ENCODE data around the gene SIX5. TPM values are rescaled to one million over a fixed set of nuclear protein-coding genes. Genes with fewer than 3 reads are reported as not detected.

SIX5 gene
- 1 to 10 TPM; 1.0 to 1.2 TPM for total RNA-seq

GRCh38 chr19:45768984-45769782, at the start of gene SIX5:
TSS of gene SIX5 (minus strand) at chr19:45769252. CDS start at chr19:45768844, 408 bp downstream.

DNA sequence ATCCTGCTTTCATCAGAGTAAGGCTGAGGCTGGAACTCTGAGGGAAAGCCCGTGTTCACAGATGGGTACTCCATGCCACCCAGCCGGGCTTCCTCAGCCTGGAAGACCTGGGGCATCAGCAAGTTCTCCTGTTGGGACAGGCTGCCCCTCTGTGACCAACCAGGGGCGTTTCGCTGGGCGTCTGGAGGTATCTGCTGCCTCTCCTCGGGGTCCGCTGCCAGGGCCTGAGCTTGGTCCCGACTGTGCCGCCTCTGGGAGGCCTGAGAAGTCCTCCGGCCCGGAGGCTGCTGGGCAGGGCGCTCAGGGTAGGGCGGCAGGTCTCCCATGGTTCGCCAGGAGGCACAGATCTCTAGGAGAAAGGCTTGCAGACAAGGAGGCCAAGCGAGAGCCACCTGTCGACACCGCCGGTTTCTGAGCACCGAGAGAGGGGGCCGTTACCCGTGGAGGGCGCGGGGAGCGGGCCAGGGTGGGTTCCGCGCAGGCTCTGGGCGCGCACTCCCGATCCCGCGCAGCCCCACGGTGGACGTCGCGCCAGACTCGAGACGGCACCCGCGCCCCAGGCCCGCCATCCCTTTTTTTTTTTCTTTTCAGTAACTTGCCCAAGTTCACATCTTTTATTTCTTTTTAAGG, 45.9 kb upstream of the SIX5 start, which contains the start of gene RSPH6A:
RSPH6A (minus strand) TSS at position 458 of the 630 bp plus-strand sequence; CDS start at position 326, 132 bp downstream.

GRCh38 chr19:45792470-45793177, 23.6 kb upstream of the SIX5 start, which contains the start of gene DMWD:
TSS of gene DMWD (minus strand) at chr19:45792845. CDS start at chr19:45792756, 89 bp downstream.

DNA sequence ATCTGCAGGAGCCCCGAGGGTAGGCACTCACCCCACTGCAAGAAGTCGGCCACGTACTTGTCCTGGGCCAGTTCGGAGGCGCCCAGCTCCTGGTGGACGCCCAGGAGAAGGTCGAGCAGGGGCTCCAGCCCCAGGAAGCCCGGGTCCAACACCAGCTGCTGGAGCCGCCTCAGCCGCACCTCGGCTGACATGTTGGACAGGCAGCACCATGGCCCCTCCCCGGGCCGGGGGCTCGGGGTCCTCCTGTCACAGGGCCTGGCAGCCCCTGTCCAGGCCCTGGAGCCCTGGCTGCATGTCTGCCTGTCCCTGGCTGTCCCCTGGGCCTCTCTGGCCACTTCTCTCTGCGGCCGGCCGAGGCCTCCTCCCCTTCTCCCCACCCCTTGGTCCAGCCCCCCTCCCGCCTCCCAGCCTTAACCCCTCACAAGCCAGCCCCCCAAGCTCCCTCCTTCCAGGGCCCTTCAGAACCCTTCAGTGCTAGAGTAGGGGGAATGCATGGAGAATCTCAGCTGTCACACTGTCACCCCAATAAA, 13.2 kb upstream of the SIX5 start, which contains the start of gene DMPK:
DMPK (minus strand) TSS at position 329 of the 530 bp plus-strand sequence; CDS start at position 191, 138 bp downstream.

DNA sequence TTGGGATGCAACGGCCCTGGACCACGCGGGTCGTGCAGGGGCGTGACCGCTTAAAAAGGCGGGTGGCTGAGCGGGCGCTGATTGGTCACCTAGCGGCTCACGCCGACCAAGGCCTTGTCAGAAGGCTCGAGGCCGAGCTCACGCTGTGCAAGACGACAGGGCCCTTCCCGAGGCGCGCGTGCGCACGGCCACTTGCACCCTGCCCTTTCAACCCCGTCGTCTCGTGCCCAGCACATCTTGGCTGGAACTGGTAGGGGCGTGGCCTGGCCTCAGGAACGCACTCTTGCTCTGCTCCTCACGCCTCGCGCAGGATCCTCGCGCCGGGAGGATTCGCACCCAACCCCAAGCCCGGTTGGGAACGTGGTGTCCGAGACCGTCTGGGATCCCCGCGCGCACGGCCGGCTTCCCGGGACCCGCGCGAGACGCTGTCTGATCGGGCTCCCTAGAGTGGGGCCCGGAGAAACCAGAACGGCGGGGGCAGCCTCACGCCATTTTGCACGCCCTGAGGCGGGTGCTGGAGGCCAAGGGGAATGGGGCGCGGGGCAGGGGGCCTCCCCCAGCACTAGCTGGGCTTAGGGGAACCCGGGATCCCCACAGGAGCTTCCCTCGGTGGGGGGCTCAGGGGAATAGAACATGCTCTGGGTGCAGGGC, 35.8 kb downstream of the SIX5 start, which contains the start of gene MEIOSIN:
MEIOSIN (plus strand) TSS at position 280 of the 651 bp plus-strand sequence. CDS start 1,938 bp downstream, outside the sequence.

DNA sequence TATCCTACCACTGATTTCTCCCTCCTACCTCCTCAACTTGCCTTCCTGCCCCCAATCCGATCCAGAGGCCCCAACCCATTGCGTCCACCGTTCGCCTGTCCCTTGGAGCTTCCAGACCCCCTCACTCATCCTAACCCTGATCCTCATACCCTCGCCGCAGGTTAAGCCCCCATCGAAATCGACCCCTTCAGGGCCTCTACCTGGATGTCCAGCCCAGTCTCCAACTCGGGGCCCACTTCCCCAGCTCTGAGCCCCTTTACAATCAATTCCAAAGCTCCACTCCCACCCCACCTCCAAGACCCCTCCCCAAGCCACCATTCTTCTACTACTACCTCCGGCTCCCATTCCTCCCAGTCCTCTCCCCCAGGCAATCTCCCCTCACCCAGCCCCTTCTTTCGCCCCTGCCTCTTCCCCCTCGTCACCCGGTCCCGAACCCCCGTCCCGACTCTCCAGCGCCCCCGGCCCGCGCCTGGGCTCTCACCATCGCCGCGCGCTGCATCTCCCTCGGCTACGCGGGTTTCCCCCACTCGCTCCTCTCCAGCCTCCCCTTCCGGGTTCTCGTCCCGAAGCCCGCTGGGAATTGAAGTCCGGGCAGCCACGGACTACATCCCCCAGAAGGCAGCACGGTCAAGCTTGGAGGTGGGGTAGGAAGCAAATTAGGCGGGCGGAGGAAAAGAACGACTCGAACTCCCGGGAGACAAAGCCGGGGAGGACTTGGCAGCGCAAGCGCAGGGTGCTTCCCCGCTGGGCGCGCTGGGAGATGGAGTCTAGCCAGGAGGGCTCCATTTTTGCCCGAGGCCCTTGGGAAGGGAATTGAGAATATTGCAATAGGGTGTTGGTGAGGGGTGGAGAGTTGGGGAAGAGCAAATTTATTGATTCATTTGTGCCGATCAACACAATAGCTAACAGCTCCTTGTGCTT, 38.4 kb downstream of the SIX5 start, which contains the start of gene FBXO46:
FBXO46 (minus strand) TSS at position 529 of the 921 bp plus-strand sequence. CDS start 17,401 bp downstream, outside the sequence.

Other genes starting within 250 kb of the SIX5 start
- 10 to 100 TPM; 13.0 to 15.2 TPM for gene OPA3, start 184.4 kb downstream of the SIX5 start, total RNA-seq
- not detected for gene GPR4, start 167.0 kb downstream of the SIX5 start, total RNA-seq
- gene EML2, start 129.9 kb downstream of the SIX5 start, total RNA-seq = 10 to 100 TPM; 94.8 to 97.6 TPM
- 1 to 10 TPM; 4.2 to 4.8 TPM for gene GIPR, start 101.0 kb downstream of the SIX5 start, total RNA-seq
- 100 to 1,000 TPM; 575 to 607 TPM for gene SNRPD2, start 77.3 kb downstream of the SIX5 start, total RNA-seq
- gene QPCTL, start 76.6 kb downstream of the SIX5 start, total RNA-seq = 1 to 10 TPM; 6.7 to 8.4 TPM
- gene FBXO46, start 38.4 kb downstream of the SIX5 start, total RNA-seq = 10 to 100 TPM; 33.6 to 40.3 TPM
- not detected for gene MEIOSIN, start 35.8 kb downstream of the SIX5 start, total RNA-seq
- 10 to 100 TPM; 24.8 to 27.0 TPM for gene DMPK, start 13.2 kb upstream of the SIX5 start, total RNA-seq
- gene DMWD, start 23.6 kb upstream of the SIX5 start, total RNA-seq = 10 to 100 TPM; 46.7 to 47.1 TPM
- under 1 TPM; 0.28 to 0.34 TPM for gene RSPH6A, start 46.1 kb upstream of the SIX5 start, total RNA-seq
- 10 to 100 TPM; 78.7 to 83.3 TPM for gene SYMPK, start 93.9 kb upstream of the SIX5 start, total RNA-seq
- not detected for gene FOXA3, start 95.1 kb upstream of the SIX5 start, total RNA-seq
- gene IRF2BP1, start 116.9 kb upstream of the SIX5 start, total RNA-seq = 10 to 100 TPM; 20.2 to 20.8 TPM
- 10 to 100 TPM; 10.1 to 10.8 TPM for gene MYPOP, start 133.4 kb upstream of the SIX5 start, total RNA-seq
- gene NANOS2, start 145.5 kb upstream of the SIX5 start, total RNA-seq = not detected
- gene NOVA2, start 204.6 kb upstream of the SIX5 start, total RNA-seq = under 1 TPM; 0.17 to 0.18 TPM
- gene CCDC61, start 226.2 kb upstream of the SIX5 start, total RNA-seq = 10 to 100 TPM; 26.9 to 27.9 TPM

Data from activated naive CD4-positive, alpha-beta T cell treated with anti-CD3 and anti-CD28 coated beads, Interleukin-2, amount 10 ng/mL, durations not matched to agents 5 hours and 36 hours (primary cell).